HFFc6 (cell line): ENCODE measurements around the gene IGFBP7. TPM values are rescaled to one million over a fixed set of nuclear protein-coding genes. Genes with fewer than 3 reads are reported as not detected.
"Not testable (repeated sequence)": the region's sequence is repeated elsewhere in the genome, so short reads cannot be mapped to it uniquely, and the experiment has no call there.

Experiments used
- DNase-seq: peaks from one replicate; pipeline ENCODE4 v3.0.0-alpha.2; 2018
- H3K27ac Mint-ChIP-seq: 2 replicates; pipeline ENCODE4 v1.8.0; 2020; ENCODE audit warnings: mild to moderate bottlenecking, mixed read lengths
- H3K27me3 Mint-ChIP-seq: 2 replicates; pipeline ENCODE4 v1.8.0; 2021; ENCODE audit warnings: mild to moderate bottlenecking, moderate library complexity, mixed read lengths; ENCODE audit not compliant: insufficient read depth
- H3K36me3 Mint-ChIP-seq: 2 replicates; pipeline ENCODE4 v1.8.0; 2021; ENCODE audit warnings: low read depth, mixed read lengths
- H3K4me1 Mint-ChIP-seq: 2 replicates; pipeline ENCODE4 v1.8.0; 2020; ENCODE audit warnings: low read depth, mixed read lengths
- H3K4me3 Mint-ChIP-seq: 2 replicates; pipeline ENCODE4 v1.8.0; 2020; ENCODE audit warnings: mild to moderate bottlenecking, moderate library complexity, mixed read lengths
- H3K9me3 Mint-ChIP-seq: 2 replicates; pipeline ENCODE4 v1.8.0; 2020; ENCODE audit warnings: mild to moderate bottlenecking, mixed read lengths
- total RNA-seq, 6 experiments: library from RNA; stranded (reverse); fragmentation: NEBNext Ultra II Directional; extraction: Animal tissue kit (Norgen Biotek cat#: 25700); gene quantifications; 2 replicates in 1 of 6; 3 replicates in 5 of 6; pipeline ENCODE4 v1.2.3, GENCODE V29; 2021
- TF ChIP-seq, protein P1 (sequence below): fragments of 200-600 bp; sonication (generic); IDR thresholded peaks from 2 replicates; pipeline ENCODE4 v1.5.0; 2021; ENCODE audit warnings: antibody characterized with exemption, mild to moderate bottlenecking

IGFBP7 gene
- total RNA-seq, 6 experiments from 2014 or later, result 464 to 821 (median 485) TPM

DNA sequence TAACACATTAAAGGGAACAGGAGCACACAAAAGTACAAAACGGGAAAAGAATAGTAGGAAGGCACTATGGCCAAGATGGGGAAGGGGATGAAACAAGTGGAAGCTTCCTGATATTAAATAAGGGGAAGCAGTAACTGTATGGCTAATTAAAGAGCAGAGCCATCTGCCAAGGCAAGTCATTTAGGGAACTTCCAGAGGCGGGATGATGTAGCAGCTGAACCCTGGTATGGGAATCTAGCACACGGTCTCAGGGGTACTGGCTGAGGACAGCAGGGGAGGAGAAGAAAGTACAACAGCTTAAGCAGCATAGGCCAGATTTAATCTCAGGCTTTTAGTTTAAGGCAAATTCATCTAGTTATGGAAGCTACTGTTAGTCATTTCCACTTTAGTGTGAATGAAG is 59.1 kb downstream of the IGFBP7 start:
- H3K27ac Mint-ChIP-seq, result 0 out of 2 replicates have a peak overlapping the region, but pooled peaks have one; percentile 29
- peaks cover 3% of the 10 kb centered on the region for H3K27me3 Mint-ChIP-seq
- no peak overlapping the region for H3K4me3 Mint-ChIP-seq
- DNase-seq, result no peak
- peaks cover 79% of the 10 kb centered on the region for H3K4me1 Mint-ChIP-seq
- TF ChIP-seq, protein P1, sequence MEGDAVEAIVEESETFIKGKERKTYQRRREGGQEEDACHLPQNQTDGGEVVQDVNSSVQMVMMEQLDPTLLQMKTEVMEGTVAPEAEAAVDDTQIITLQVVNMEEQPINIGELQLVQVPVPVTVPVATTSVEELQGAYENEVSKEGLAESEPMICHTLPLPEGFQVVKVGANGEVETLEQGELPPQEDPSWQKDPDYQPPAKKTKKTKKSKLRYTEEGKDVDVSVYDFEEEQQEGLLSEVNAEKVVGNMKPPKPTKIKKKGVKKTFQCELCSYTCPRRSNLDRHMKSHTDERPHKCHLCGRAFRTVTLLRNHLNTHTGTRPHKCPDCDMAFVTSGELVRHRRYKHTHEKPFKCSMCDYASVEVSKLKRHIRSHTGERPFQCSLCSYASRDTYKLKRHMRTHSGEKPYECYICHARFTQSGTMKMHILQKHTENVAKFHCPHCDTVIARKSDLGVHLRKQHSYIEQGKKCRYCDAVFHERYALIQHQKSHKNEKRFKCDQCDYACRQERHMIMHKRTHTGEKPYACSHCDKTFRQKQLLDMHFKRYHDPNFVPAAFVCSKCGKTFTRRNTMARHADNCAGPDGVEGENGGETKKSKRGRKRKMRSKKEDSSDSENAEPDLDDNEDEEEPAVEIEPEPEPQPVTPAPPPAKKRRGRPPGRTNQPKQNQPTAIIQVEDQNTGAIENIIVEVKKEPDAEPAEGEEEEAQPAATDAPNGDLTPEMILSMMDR, result no peak
- H3K36me3 Mint-ChIP-seq, result peaks cover 57% of the 10 kb centered on the region
- H3K9me3 Mint-ChIP-seq, result no peaks in the 10 kb centered on the region

DNA sequence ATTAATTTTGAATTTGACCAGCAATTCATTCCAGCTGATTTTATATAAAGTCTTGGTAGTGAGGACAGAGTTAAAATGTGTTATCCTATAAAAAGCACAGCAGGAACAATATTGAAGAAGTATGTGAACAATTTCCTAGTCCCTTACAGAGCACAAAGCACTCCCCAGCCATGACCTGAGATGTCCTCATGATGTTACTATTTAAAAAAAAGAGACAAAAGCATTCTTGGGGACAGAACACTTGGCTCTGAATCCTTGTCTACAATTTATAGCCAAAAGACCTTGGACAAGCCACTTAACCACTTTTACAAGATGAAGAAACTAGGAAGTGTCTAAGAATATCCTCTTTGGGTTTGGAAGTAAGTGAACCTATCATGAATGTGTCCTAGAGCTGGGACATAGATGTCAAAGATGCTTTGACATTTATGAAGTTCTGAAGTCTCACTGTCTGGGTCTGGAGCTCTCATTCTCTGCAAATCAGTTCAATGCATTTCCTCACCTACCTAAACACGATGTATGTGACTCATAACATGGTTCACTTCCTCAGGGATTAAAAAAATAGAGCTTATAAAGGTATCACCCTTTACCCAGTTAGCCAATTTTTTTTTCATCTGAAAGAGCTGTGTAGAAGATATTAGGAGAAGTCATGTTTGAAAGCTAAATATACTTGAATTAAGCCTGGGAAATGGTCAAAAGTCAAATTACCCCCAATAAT is 61.4 kb downstream of the IGFBP7 start:
- Mint-ChIP-seq H3K27me3 (peaks cover 3% of the 10 kb centered on the region; the same call in 1 of the 2 replicates), H3K9me3 (no peaks in the 10 kb centered on the region), H3K4me1 (peaks cover 81% of the 10 kb centered on the region), H3K4me3 (peak overlapping the region; percentile 12; the same call in 1 of the 2 replicates), H3K36me3 (peaks cover 48% of the 10 kb centered on the region), H3K27ac (peak overlapping the region; percentile 70)
- peak; percentile 12 for DNase-seq
- TF ChIP-seq, protein P1, result no peak

DNA sequence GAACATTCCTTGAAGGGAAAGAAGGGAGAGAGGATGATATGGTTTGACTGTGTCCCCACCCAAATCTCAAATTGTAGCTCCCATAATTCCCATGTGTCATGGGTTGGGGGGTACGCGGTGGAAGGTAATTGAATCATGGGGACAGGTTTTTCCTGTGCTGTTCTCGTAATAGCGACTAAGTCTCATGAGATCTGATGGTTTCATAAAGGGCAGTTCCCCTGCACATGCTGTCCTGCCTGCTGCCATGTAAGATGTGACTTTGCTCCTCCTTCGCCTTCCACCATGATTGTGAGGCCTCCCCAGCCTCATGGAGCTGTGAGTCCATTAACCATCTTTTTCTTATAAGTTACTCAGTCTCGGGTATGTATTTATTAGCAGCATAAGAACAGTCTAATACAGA is 63.1 kb downstream of the IGFBP7 start:
- DNase-seq, H3K9me3 Mint-ChIP-seq, H3K27me3 Mint-ChIP-seq, H3K4me3 Mint-ChIP-seq: not testable (repeated sequence)
- Mint-ChIP-seq H3K4me1 (peaks cover 86% of the 10 kb centered on the region), H3K36me3 (peaks cover 39% of the 10 kb centered on the region), H3K27ac (peak overlapping the region; percentile 69)

DNA sequence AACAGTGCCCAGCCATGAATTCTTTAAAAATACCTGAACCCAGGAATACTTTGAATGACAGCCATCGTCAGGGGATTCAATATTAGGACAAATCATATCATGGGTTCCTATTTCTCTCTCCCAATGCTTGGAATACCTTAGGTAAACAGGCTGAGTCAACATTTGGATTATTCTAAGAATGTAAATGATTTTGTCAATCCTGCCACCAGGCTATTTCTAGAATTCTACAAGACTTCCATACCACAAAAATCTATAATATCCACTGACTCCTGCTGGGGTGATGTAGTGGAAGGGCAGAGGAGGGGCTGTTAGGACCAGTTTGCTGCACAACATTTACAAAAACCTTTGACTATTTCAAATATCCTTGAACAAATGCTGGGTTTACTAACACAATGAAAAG is 65.2 kb downstream of the IGFBP7 start:
- Mint-ChIP-seq H3K4me1 (peaks cover 85% of the 10 kb centered on the region), H3K36me3 (peaks cover 38% of the 10 kb centered on the region), H3K9me3 (no peaks in the 10 kb centered on the region), H3K27me3 (no peaks in the 10 kb centered on the region; the same call in 1 of the 2 replicates), H3K4me3 (peak overlapping the region; percentile 29), H3K27ac (peak overlapping the region; percentile 76)
- TF ChIP-seq, protein P1, result 0 out of 2 replicates have a peak, but pooled peaks have one; percentile 18
- DNase-seq, result peak; percentile 65

DNA sequence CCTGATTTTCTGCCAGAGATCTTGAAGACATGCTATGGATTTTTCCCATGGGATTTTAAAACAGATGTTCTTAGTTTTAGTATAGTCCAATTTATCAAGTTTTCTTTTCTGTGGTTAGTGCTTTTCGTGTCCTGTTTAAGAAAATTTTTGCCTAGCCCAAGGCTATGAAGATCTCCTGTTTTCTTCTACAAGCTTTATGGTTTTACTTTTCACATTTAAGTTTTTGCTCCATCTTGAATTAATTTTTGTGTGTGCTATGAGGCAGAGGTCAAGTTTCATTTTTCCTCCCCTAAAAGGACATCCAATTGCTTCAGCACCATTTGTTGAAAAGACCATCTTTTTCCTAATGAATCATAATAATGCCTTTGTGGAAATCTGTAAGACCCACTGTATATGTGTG is 65.9 kb downstream of the IGFBP7 start:
- peak overlapping the region; percentile 29 for H3K4me3 Mint-ChIP-seq
- H3K36me3 Mint-ChIP-seq, result peaks cover 39% of the 10 kb centered on the region
- H3K27ac Mint-ChIP-seq, result peak overlapping the region; percentile 76
- H3K9me3 Mint-ChIP-seq, result no peaks in the 10 kb centered on the region
- H3K27me3 Mint-ChIP-seq, result no peaks in the 10 kb centered on the region; the same call in none of the 2 replicates
- peaks cover 85% of the 10 kb centered on the region for H3K4me1 Mint-ChIP-seq
- TF ChIP-seq, protein P1, result no peak
- peak; percentile 73 for DNase-seq
